Measurements from ENCODE around the gene OR6C2.

OR6C2 gene

DNA sequence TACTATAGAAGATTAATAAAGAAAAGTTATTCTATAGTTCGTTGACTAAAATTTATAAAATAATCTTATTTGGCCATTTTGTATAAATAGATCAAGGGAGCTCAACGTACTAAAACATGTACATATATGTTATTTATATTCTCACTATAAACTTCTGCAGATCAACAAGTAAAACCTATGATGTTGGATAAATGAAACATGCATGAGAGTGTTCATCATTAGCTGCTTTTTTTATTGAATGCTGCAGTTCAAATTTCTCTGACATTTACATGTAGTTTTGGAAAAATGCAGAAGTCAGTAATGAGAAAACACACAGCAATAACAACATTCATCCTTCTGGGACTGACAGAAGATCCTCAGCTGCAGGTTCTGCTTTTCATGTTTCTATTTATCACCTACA lies 48.2 kb downstream of the OR6C2 start, which contains the start of gene OR6C68:
Gene OR6C68 (plus strand): TSS at position 301 of the 400 bp plus-strand sequence. CDS start 0 bp downstream, at position 301.
- ChIA-PET CTCF (no interaction called here), POLR2A (no interaction called here)
- TF ChIP-seq FOXK2 (IDR thresholded peaks at IDR 0.05), result no peak
- TF ChIP-seq, protein P1, sequence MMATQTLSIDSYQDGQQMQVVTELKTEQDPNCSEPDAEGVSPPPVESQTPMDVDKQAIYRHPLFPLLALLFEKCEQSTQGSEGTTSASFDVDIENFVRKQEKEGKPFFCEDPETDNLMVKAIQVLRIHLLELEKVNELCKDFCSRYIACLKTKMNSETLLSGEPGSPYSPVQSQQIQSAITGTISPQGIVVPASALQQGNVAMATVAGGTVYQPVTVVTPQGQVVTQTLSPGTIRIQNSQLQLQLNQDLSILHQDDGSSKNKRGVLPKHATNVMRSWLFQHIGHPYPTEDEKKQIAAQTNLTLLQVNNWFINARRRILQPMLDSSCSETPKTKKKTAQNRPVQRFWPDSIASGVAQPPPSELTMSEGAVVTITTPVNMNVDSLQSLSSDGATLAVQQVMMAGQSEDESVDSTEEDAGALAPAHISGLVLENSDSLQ (IDR thresholded peaks at IDR 0.05), result no peak
- no peak for TF ChIP-seq ELF4 (IDR thresholded peaks at IDR 0.05)
- no peak for TF ChIP-seq L3MBTL2 (conservative IDR thresholded peaks at IDR 0.05)
- no peak for TF ChIP-seq SUZ12 (IDR thresholded peaks at IDR 0.05)
- no peak for TF ChIP-seq FOXM1 (IDR thresholded peaks at IDR 0.05; ENCODE audit: borderline replicate concordance)
- TF ChIP-seq TARDBP (IDR thresholded peaks at IDR 0.05), result no peak
- TF ChIP-seq ARNT (IDR thresholded peaks at IDR 0.05), result no peak
- TF ChIP-seq LEF1 (IDR thresholded peaks at IDR 0.05; ENCODE audit: borderline replicate concordance), result no peak
- no peak for TF ChIP-seq CTBP1 (IDR thresholded peaks at IDR 0.05; ENCODE audit: borderline replicate concordance)
- TF ChIP-seq NFRKB (IDR thresholded peaks at IDR 0.05), result no peak
- TF ChIP-seq FOXA1 (IDR thresholded peaks at IDR 0.05), result no peak
- no peak for TF ChIP-seq HDGF (IDR thresholded peaks at IDR 0.05; ENCODE audit: borderline replicate concordance)
- TF ChIP-seq ZNF384 (IDR thresholded peaks at IDR 0.05), result no peak
- no peak for TF ChIP-seq SP1 (IDR thresholded peaks at IDR 0.05)
- no peak for TF ChIP-seq BHLHE40 (IDR thresholded peaks at IDR 0.05; ENCODE audit: borderline replicate concordance)
- DNase-seq (ENCODE audit: extremely low spot score), result no peak

DNA sequence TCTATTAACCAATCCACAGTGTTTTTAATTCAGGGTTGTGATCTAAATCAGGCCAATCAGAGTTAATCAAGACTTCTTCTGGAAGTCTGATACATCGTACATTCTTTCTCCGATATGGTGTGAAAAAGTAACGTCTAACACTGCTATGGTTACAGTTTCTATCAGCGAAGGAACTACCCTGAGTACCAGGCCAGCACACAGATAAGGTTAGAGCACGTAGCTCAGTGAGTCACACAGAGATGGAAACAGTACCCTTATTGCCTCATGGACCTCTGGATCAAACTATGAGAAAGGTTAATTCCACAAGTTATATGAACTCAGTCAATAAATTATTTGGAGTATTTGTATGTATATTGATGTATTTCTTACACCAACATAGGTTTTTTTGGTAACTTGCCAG lies 51.6 kb downstream of the OR6C2 start:
- DNase-seq (ENCODE audit: extremely low spot score), result no peak
- ChIA-PET CTCF (no interaction called here), POLR2A (no interaction called here)
- no peak for TF ChIP-seq SP1 (IDR thresholded peaks at IDR 0.05)
- TF ChIP-seq SUZ12 (IDR thresholded peaks at IDR 0.05), result no peak

DNA sequence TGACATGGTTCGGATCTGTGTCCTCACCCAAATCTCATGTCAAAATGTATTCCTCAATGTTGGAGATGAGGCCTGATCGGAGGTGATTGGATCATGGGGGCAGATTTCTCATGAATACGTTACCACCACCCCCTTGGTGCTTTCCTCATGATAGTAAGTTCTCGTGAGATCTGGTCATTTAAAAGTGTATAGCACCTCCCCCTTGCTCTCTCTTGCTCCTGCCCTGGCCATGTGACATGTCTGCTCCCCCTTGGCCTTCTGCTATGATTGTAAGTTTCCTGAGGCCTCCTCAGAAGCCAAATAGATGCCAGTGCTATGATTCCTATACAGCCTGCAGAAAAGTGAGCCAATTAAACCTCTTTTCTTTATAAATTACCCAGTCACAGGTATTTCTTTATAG lies 55.4 kb downstream of the OR6C2 start:
- no peak for DNase-seq (ENCODE audit: extremely low spot score)
- no peak for TF ChIP-seq BHLHE40 (IDR thresholded peaks at IDR 0.05; ENCODE audit: borderline replicate concordance)
- TF ChIP-seq, protein P1 (IDR thresholded peaks at IDR 0.05), result no peak
- TF ChIP-seq ZNF384 (IDR thresholded peaks at IDR 0.05), result no peak
- no peak for TF ChIP-seq FOXK2 (IDR thresholded peaks at IDR 0.05)
- no peak for TF ChIP-seq SUZ12 (IDR thresholded peaks at IDR 0.05)
- TF ChIP-seq ARNT (IDR thresholded peaks at IDR 0.05), result no peak
- TF ChIP-seq NFRKB (IDR thresholded peaks at IDR 0.05), result no peak
- CTCF ChIA-PET, result no interaction called here
- POLR2A ChIA-PET, result no interaction called here

GRCh38 chr12:55499810-55500252 lies 56.0 kb downstream of the OR6C2 start:
- no peak for TF ChIP-seq NFRKB (IDR thresholded peaks at IDR 0.05)
- TF ChIP-seq LEF1 (IDR thresholded peaks at IDR 0.05; ENCODE audit: borderline replicate concordance), result no peak
- no peak for TF ChIP-seq ELF4 (IDR thresholded peaks at IDR 0.05)
- no peak for TF ChIP-seq BHLHE40 (IDR thresholded peaks at IDR 0.05; ENCODE audit: borderline replicate concordance)
- TF ChIP-seq HDGF (IDR thresholded peaks at IDR 0.05; ENCODE audit: borderline replicate concordance), result no peak
- TF ChIP-seq, protein P1 (IDR thresholded peaks at IDR 0.05), result no peak
- TF ChIP-seq SUZ12 (IDR thresholded peaks at IDR 0.05), result no peak
- TF ChIP-seq L3MBTL2 (conservative IDR thresholded peaks at IDR 0.05), result no peak
- no peak for TF ChIP-seq SP1 (IDR thresholded peaks at IDR 0.05)
- TF ChIP-seq ARNT (IDR thresholded peaks at IDR 0.05), result no peak
- no peak for TF ChIP-seq TARDBP (IDR thresholded peaks at IDR 0.05)
- TF ChIP-seq CTBP1 (IDR thresholded peaks at IDR 0.05; ENCODE audit: borderline replicate concordance), result no peak
- no peak for TF ChIP-seq FOXA1 (IDR thresholded peaks at IDR 0.05)
- no peak for TF ChIP-seq FOXK2 (IDR thresholded peaks at IDR 0.05)
- TF ChIP-seq FOXM1 (IDR thresholded peaks at IDR 0.05; ENCODE audit: borderline replicate concordance), result no peak
- POLR2A ChIA-PET, result no interaction called here
- DNase-seq (ENCODE audit: extremely low spot score), result no peak
- CTCF ChIA-PET, result no interaction called here

DNA sequence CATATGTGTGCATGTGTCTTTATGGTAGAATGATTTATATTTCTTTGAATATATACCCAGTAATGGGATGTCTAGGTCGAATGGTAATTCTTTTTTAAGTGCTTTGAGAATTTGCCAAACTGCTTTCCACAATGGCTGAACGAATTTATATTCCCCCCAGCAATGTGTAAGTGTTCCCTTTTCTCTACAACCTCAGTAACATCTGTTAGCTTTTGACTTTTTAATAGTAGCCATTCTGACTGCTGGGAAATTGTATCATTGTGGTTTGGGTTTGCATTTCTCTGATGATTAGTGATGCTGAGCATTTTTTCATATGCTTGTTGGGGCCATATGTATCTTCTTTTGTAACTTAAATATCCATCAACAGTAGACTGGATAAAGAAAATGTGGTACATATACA lies 57.7 kb downstream of the OR6C2 start:
- CTCF ChIA-PET, result no interaction called here
- POLR2A ChIA-PET, result no interaction called here
- no peak for DNase-seq (ENCODE audit: extremely low spot score)
- TF ChIP-seq HDGF (IDR thresholded peaks at IDR 0.05; ENCODE audit: borderline replicate concordance), result no peak
- no peak for TF ChIP-seq TARDBP (IDR thresholded peaks at IDR 0.05)
- TF ChIP-seq LEF1 (IDR thresholded peaks at IDR 0.05; ENCODE audit: borderline replicate concordance), result no peak
- no peak for TF ChIP-seq FOXA1 (IDR thresholded peaks at IDR 0.05)
- TF ChIP-seq FOXM1 (IDR thresholded peaks at IDR 0.05; ENCODE audit: borderline replicate concordance), result no peak
- no peak for TF ChIP-seq ARNT (IDR thresholded peaks at IDR 0.05)
- no peak for TF ChIP-seq FOXK2 (IDR thresholded peaks at IDR 0.05)
- TF ChIP-seq, protein P1 (IDR thresholded peaks at IDR 0.05), result no peak
- TF ChIP-seq SUZ12 (IDR thresholded peaks at IDR 0.05), result no peak
- no peak for TF ChIP-seq ZNF384 (IDR thresholded peaks at IDR 0.05)
